GM18498 (cell line): ENCODE data around the gene TMA7B.

ENCODE experiments used
- ATAC-seq: cut with Tn5 transposase; IDR thresholded peaks from one replicate; pipeline ENCODE4 v1.9.1; 2021; ENCODE audit warnings: mild to moderate bottlenecking, moderate library complexity; ENCODE audit not compliant: unreplicated experiment

Gene TMA7B

DNA sequence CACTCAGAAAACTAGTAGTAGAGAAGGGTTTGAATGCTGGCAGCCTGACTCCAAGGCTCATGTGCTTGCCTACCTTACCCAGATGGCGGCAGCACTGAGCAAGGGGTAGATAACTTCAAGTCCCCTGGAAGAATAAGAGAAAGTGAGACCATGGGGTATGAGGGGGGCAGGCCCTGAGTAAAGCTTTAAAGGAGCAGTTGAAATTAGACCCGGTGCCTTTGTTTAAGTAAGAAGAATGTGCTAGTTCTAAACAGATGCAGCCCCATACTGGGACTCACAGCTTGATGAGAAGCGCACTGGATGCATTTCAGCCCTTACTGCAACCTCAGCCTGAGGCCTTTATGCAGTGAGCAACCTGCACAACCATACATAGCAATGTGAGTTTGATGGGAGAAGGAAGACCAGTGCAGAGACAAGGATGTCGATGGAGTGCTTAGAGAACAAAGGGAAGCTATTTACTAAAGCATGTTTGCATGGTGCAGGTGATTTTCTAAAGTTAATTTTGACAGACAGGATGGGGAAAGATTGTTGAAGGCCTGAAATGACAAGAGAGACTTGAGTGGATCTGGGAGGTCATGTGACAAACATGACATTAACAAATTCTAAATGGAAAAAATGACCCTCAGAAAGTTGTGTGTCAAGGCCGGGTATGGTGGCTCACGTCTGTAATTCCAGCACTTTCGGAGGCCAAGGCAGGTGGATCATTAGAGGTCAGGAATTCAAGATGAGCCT is 27.1 kb upstream of the TMA7B start:
- no peak for ATAC-seq

GRCh38 chr22:39933741-39934140 is 26.5 kb upstream of the TMA7B start:
- ATAC-seq = peak; percentile 39

GRCh38 chr22:39935116-39935515 is 25.1 kb upstream of the TMA7B start:
- no peak for ATAC-seq

- ATAC-seq = no peak
These were observed 24.6 kb upstream of the TMA7B start for GRCh38 chr22:39935612-39936011.

DNA sequence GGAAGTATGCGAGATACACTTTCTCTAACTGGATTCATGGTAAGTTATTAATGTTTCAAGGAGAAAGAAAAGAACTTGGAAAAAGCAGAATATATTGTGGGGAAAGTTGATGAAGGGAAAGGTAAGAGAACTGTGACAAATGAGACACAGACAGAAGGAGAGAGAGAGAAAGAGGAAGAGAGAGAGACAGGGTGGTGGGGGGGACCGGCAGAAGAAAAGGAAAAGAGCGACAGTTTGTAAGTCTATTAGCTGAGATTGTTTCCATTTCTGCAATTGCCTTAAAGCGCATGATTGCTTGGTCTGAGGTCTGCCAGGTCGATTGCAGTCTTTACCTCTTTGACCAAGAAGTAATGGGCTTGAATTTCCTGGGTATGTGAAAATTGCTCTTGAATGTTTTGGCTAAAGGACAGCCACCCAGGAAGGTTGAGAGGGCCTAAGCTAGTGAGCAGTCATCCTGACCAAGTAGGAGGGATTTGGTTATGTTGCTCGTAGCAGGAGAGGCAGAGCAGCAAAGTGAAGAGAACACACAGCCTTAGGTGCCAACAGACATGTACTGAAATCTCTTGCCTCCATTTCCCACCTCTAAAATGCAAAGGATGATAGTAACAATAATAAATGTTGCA is 23.6 kb upstream of the TMA7B start:
- ATAC-seq = no peak

GRCh38 chr22:39937906-39938305 is 22.3 kb upstream of the TMA7B start:
- no peak for ATAC-seq

- ATAC-seq = no peak
These were observed 21.6 kb upstream of the TMA7B start for GRCh38 chr22:39938509-39939111.

- ATAC-seq = no peak
These were observed 20.4 kb upstream of the TMA7B start for GRCh38 chr22:39939830-39940229.

GRCh38 chr22:39940757-39941305 is 19.4 kb upstream of the TMA7B start:
- no peak for ATAC-seq

- ATAC-seq = no peak
These were observed 18.6 kb upstream of the TMA7B start for GRCh38 chr22:39941601-39942000.

- ATAC-seq = no peak
These were observed 17.6 kb upstream of the TMA7B start for GRCh38 chr22:39942439-39943230.

DNA sequence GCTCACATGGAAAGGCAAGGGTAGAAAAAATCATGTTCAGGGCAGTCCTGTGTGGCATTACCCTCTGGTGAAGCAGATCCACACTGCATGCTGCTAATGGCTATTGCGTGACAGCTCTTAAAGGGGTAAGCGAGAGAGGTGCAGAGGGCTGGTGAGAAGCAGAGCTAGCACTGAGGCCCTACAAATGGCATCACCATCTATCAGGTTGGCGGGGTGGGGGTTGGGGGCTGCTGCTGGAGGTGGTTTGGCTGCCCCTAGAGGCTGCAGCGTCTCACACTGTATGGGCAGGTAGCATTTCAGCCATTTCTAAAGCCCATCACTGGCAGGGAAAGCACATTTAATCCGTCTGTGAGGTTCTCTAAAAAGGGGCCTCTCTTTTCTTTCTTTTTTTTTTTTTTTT is 16.9 kb upstream of the TMA7B start:
- ATAC-seq = no peak

DNA sequence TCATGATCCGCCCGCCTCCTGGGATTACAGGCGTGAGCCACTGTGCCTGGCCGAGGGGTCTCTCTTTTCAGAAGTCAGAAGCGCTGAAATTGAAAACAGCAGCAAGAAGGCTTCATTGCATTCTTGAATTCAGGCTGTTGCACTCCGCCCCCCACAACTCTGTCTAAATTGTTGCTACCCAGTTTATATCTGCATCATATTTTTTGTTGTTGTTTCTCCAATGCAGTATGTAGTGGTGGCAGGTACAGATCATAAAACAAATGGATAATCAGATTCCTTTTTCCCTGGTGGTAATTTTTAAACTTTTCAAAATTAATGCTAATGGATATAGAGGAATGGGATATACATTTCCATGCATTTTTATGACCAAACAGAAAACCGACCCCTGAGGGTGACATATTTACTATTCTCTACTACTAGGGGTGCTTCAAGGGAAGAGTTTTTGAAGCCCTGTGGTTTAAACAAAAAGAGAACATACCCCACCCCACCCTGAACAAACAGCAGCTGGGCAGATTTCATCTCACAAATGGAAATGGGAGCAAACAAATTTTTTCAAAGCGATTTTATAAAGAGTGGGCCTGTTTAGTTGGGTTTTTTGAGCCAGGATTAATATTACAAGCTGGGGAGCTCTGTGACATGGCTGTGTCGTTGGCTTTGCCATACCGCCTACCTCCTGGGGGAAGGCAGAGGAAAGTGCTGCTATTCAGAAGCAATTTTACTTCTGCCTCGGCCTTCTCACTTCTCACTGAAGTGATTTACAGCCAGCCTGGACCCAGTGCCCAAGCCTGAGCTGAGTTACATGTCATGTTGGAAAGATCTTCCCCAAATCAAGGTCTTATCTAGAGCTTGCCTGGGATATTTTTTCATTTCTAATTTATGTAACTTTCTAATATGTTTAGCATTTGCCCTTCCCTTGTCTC is 16.0 kb upstream of the TMA7B start:
- no peak for ATAC-seq

GRCh38 chr22:39946126-39946502 is 14.1 kb upstream of the TMA7B start:
- ATAC-seq = no peak

GRCh38 chr22:39946503-39947219 is 13.5 kb upstream of the TMA7B start:
- ATAC-seq = no peak

DNA sequence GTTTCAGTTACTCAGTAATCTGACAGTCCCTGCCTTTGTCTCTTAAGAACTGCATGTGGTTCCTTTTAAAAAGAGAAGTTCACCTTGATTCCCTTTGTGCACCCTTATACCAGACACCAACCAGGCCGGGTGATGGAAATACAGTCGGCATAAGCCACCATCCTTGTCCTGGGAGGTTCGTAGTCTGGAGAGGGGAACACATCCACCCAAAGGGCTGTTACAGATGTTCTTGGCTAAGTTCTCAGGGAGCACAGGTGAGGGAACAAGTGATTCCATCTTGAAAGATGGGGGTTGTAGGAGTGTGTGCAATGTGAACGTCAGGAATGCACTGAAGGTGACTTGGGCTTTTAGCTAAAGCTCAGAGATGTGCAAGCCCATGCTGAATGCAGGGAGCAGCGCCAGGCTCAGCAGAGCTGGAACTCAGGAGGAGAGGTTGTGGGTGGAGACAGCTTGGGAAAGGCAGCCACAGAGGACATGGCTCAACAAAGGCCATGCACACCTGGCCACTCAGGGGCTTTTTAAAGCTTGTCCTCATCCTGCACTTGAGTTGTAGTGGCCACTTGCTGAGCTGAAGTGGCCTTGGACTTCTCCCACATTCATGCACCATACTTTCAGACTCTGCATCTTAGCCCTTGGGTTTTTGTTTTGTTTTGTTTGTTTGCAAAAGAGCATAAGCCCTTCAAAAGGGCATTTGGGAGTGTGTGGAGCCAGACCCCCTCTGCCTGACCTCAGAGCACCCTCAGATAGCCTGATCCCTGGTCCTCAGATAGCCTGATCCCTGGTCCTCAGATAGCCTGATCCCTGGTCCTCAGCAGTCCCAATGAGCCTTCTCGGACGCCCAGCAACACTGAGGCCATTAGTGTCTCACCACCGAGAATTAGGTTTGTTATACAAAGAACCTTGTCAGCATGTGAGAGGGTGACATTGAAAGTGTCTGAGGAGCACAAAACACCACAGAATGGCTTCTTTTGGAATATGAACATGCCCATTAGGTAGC is 12.7 kb upstream of the TMA7B start:
- no peak for ATAC-seq

- no peak for ATAC-seq
These were observed 10.0 kb upstream of the TMA7B start for GRCh38 chr22:39949964-39950737.
